T-helper 17 cell (primary cell): ENCODE measurements around the gene ZCCHC2. TPM values are rescaled to one million over a fixed set of nuclear protein-coding genes. Genes with fewer than 3 reads are reported as not detected.
A peak's percentile ranks its signal among the peaks of the same experiment; 100 is the strongest.

Source experiments
- ATAC-seq: fragments of 150-1000 bp; cut with Tn5 transposase; 2 replicates; pipeline ENCODE4 v1.10.0; 2021; ENCODE audit warnings: mild to moderate bottlenecking, moderate library complexity
- DNase-seq, 3 donors: peaks; one replicate each; pipeline versions ENCODE4 v3.0.0 to v3.0.0-alpha.2; 2020 to 2021
- H3K9me3 ChIP-seq: one replicate; pipeline ENCODE4 v1.7.0; 2013; ENCODE audit warnings: low read length, mild to moderate bottlenecking; ENCODE audit not compliant: control insufficient read depth, poor library complexity, severe bottlenecking
- H3K27ac Mint-ChIP-seq: one replicate; pipeline ENCODE4 v1.8.0; 2022; ENCODE audit warnings: mild to moderate bottlenecking, moderate library complexity, mixed read lengths
- H3K27me3 Mint-ChIP-seq: one replicate; pipeline ENCODE4 v1.8.0; 2022; ENCODE audit warnings: mixed read lengths
- H3K36me3 Mint-ChIP-seq: one replicate; pipeline ENCODE4 v1.8.0; 2022; ENCODE audit warnings: low read depth, mixed read lengths
- H3K4me1 Mint-ChIP-seq: one replicate; pipeline ENCODE4 v1.8.0; 2022; ENCODE audit warnings: mild to moderate bottlenecking, mixed read lengths
- H3K4me3 Mint-ChIP-seq: one replicate; pipeline ENCODE4 v1.8.0; 2022; ENCODE audit warnings: mild to moderate bottlenecking, moderate library complexity, mixed read lengths
- total RNA-seq, 4 donors: library from RNA in 2 of 4; stranded (reverse) in 2 of 4; gene quantifications; one replicate each; pipeline ENCODE4 v1.2.3 and lab custom pipeline; 2022 to 2026

The ZCCHC2 gene
- total RNA-seq, 2 donors from 2014 or later: 69.3 to 71.5 TPM

DNA sequence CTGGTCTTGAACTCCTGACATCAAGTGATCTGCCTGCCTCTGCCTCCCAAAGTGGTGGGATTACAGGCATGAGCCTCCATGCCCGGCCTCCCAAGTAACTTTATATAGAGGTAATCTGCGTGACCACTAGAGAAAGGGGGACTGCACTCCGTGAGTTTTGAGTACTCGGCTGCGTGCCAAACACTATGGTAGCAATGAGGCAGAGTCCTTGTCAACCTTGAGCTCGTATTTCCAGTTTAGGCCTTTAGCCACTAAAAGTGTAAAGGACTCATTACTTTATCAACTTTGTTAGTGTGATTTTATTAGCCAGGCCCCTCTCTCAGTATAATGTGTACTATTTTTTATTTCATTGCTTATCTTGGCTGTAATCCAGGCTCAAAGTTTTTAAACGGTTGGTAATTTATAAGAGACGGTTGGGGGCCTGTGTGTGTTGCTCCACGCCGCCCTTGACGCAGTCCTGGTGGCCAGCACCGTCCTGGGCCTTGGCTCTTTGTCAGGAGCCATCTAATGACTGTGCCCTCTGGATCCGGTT, 56.2 kb downstream of the ZCCHC2 start:
- DNase-seq (no peak), ATAC-seq (no peak)
- H3K27me3 Mint-ChIP-seq: no peaks in the 10 kb centered on the region
- no peak overlapping the region for H3K4me3 Mint-ChIP-seq
- H3K27ac Mint-ChIP-seq: no peak overlapping the region
- peaks cover 15% of the 10 kb centered on the region for H3K36me3 Mint-ChIP-seq
- peaks cover 8% of the 10 kb centered on the region for H3K4me1 Mint-ChIP-seq
- H3K9me3 ChIP-seq: no peaks in the 10 kb centered on the region

DNA sequence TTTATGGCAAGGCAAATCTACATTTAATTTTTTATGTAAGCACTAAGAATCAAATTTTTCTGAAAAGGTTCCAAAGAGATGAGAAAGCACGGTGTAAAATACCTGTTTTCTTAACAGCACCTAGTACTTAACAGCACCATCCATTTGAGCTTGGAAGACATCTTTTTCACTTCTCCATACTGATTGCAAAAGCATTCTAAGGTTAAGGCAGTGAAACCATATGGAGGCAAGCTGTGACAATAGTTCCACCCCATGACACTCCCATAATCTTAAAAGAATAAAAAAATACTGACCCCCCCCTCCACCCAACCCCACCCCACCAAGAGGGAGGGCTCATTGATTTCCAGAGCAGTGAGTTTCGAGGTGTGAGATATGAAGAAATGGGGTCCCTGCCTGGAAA, 60.6 kb downstream of the ZCCHC2 start:
- Mint-ChIP-seq H3K27me3 (no peaks in the 10 kb centered on the region), H3K4me3 (no peak overlapping the region), H3K36me3 (peaks cover 6% of the 10 kb centered on the region), H3K4me1 (peaks cover 22% of the 10 kb centered on the region), H3K27ac (peak overlapping the region; percentile 96)
- ATAC-seq: no peak
- no peaks in the 10 kb centered on the region for H3K9me3 ChIP-seq
- no peak for DNase-seq

DNA sequence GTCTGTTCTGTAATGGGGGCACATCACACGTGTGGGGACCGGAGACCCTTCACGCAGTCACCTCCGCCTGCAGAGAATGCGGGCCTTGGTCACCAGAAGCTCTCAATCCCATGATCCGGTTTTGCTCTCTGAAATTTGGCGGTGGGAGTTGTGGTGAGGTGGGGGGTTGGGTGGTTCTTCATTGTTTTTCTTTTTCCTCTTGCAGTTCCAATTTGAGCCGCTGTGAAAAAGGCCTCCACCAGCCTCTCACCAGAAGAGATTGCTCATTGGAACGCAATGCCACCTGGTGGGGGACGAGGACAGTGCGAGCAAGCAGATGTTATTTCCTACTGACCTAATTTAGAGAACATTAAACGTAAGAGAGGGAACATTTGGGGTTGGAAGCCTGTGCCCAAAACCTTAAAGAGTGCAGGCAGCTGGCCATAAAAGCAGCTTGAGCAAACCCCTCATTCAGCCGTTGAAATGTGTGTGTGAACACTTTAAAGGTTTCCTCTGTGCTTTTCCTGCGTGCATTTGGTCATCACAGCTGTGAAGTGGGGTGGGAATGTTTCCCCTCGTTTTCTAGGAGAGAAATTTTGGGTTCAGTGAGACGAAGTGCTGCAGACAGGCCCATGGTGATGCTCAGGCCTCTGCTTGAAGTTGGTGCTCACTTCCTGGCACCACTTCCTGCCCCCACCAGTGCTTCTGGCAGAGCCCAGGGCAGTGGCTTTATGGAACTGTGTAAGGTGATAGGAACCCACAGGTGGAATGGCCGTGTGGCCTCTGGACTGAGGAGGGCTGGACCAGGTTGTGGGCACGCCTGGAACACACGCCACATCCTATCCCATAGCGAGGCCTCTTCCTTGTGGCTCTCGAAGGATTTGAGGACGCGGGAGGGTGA, 61.7 kb downstream of the ZCCHC2 start:
- H3K4me3 Mint-ChIP-seq: peak overlapping the region; percentile 80
- H3K9me3 ChIP-seq: no peaks in the 10 kb centered on the region
- peaks cover 22% of the 10 kb centered on the region for H3K4me1 Mint-ChIP-seq
- H3K27ac Mint-ChIP-seq: peak overlapping the region; percentile 96
- peak; percentile 68 to 80 (median 76) for DNase-seq
- H3K27me3 Mint-ChIP-seq: no peaks in the 10 kb centered on the region
- peaks cover 6% of the 10 kb centered on the region for H3K36me3 Mint-ChIP-seq
- ATAC-seq: peak; percentile 97

DNA sequence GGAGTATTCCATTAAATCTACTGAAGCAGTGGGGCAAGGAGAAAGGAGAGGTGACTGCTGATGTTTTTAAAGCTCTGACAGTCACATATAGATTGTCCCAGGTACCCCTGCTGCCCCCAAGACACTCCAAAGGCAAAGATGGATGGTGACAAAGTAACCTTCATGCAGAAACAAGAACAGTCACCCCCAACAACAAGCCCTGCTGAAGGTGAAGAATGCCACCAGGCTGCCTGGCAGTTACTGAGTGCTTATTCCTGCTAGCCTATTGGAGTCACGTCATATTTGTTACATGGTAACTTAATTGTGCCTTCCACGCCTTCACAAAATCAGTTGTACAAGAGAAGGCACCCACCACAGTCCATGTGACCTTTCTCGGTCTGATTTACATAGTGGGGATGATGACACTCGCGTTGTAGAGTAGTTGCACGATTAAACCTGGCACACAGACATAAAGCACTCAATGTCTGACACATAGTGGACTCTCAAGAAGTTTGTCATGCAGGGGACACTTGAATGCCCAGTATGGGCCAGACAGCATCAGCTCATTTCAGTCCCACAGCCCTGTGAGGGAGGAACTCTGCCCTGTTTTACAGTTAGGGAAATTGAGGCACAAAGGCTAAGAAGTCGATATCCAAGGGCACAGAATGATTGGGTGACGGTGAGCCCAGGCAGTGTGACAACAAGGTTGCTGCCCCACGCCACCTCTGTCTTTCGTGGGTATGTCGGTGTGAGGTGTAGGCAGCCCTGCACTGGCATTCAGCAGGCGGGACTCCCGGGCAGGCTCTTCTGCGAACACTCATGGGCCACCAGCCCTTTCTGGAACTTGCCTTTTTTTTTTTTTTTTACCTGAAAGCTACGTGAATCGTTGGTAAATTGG, 62.7 kb downstream of the ZCCHC2 start:
- DNase-seq (no peak), ATAC-seq (no peak)
- H3K4me1 Mint-ChIP-seq: peaks cover 22% of the 10 kb centered on the region
- peaks cover 3% of the 10 kb centered on the region for H3K36me3 Mint-ChIP-seq
- H3K27ac Mint-ChIP-seq: peak overlapping the region; percentile 96
- H3K9me3 ChIP-seq: no peaks in the 10 kb centered on the region
- H3K27me3 Mint-ChIP-seq: no peaks in the 10 kb centered on the region
- H3K4me3 Mint-ChIP-seq: peak overlapping the region; percentile 77

GRCh38 chr18:62586151-62586774, 63.4 kb downstream of the ZCCHC2 start:
- DNase-seq: peak; percentile 25 to 36 (median 32)
- Mint-ChIP-seq H3K4me3 (peak overlapping the region; percentile 77), H3K27ac (peak overlapping the region; percentile 96), H3K36me3 (peaks cover 3% of the 10 kb centered on the region), H3K4me1 (peaks cover 22% of the 10 kb centered on the region), H3K27me3 (no peaks in the 10 kb centered on the region)
- H3K9me3 ChIP-seq: no peaks in the 10 kb centered on the region
- peak; percentile 35 for ATAC-seq

- peaks cover 1% of the 10 kb centered on the region for H3K36me3 Mint-ChIP-seq
- H3K9me3 ChIP-seq: no peaks in the 10 kb centered on the region
- peaks cover 22% of the 10 kb centered on the region for H3K4me1 Mint-ChIP-seq
- DNase-seq: no peak
- no peak for ATAC-seq
- no peak overlapping the region for H3K27ac Mint-ChIP-seq
- no peaks in the 10 kb centered on the region for H3K27me3 Mint-ChIP-seq
- H3K4me3 Mint-ChIP-seq: no peak overlapping the region
These were observed 64.1 kb downstream of the ZCCHC2 start for GRCh38 chr18:62586781-62587487.

GRCh38 chr18:62587689-62588088, 64.9 kb downstream of the ZCCHC2 start:
- Mint-ChIP-seq H3K4me1 (peaks cover 22% of the 10 kb centered on the region), H3K27me3 (no peaks in the 10 kb centered on the region), H3K36me3 (no peaks in the 10 kb centered on the region), H3K27ac (no peak overlapping the region), H3K4me3 (no peak overlapping the region)
- H3K9me3 ChIP-seq: peaks cover under 1% of the 10 kb centered on the region
- no peak for ATAC-seq
- DNase-seq: no peak

GRCh38 chr18:62588217-62588616, 65.4 kb downstream of the ZCCHC2 start:
- no peak for DNase-seq
- Mint-ChIP-seq H3K36me3 (no peaks in the 10 kb centered on the region), H3K27me3 (no peaks in the 10 kb centered on the region), H3K4me1 (peaks cover 22% of the 10 kb centered on the region), H3K4me3 (no peak overlapping the region), H3K27ac (no peak overlapping the region)
- H3K9me3 ChIP-seq: peaks cover 6% of the 10 kb centered on the region
- no peak for ATAC-seq

GRCh38 chr18:62590799-62591590, 68.2 kb downstream of the ZCCHC2 start:
- H3K9me3 ChIP-seq: peaks cover 6% of the 10 kb centered on the region
- Mint-ChIP-seq H3K27me3 (no peaks in the 10 kb centered on the region), H3K36me3 (no peaks in the 10 kb centered on the region)

DNA sequence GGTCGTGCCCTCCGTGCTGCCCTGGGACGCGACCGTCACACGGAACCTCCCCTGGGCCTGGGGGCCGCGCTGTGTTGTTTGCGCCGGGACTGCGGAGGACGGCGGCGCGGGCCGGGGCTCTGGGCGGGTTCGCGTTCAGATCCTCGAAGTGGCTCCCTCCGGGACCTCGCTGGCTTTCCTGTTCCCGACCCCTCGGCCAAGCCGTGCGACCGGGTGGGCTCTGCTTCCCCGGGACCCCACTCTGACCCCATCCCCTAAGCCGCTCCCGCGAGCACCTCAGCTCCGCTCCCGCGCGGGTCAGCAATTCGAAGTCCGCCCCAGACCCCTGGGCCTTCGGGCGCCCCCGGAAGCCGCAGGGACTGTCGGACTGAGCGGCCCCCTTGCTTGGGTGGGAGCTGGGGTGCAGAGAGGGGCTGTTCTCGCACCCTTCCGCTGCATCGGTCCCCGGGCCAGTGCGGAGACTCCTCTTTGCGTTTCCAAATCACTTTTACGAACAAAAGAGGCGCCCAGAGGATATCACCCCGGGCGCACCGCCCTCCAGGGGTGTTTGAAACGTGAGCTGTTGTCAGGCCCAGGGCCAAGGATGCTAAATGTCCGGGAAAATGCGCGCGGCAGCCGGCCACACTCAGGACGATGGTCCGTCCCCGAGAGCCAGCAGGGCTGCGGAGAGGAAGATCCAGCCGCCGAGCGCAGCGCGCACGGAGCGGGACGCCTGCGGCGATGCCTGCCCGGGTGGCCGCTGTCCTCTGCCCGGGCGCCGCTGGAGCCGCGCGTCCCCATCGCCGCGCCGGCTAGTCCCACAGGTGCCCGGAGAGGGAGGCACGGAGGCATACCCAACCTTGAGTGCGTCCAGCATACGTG, 73.5 kb downstream of the ZCCHC2 start:
- H3K27me3 Mint-ChIP-seq: peaks cover 44% of the 10 kb centered on the region
- DNase-seq (no peak), ATAC-seq (no peak)
- no peak overlapping the region for H3K4me3 Mint-ChIP-seq
- peaks cover 6% of the 10 kb centered on the region for H3K9me3 ChIP-seq
- peaks cover 3% of the 10 kb centered on the region for H3K36me3 Mint-ChIP-seq
- peaks cover 5% of the 10 kb centered on the region for H3K4me1 Mint-ChIP-seq
- no peak overlapping the region for H3K27ac Mint-ChIP-seq

More at GRCh38 chr18:62590799-62591590, 68.2 kb downstream of the ZCCHC2 start:
- no peak overlapping the region for H3K4me3 Mint-ChIP-seq
- no peak overlapping the region for H3K27ac Mint-ChIP-seq
- H3K4me1 Mint-ChIP-seq: peaks cover 8% of the 10 kb centered on the region
- ATAC-seq (no peak), DNase-seq (no peak)

GRCh38 chr18:62601871-62602270, 79.0 kb downstream of the ZCCHC2 start:
- peaks cover 12% of the 10 kb centered on the region for H3K4me1 Mint-ChIP-seq
- H3K9me3 ChIP-seq: no peaks in the 10 kb centered on the region
- ATAC-seq (no peak), DNase-seq (no peak)
- peaks cover 3% of the 10 kb centered on the region for H3K36me3 Mint-ChIP-seq
- no peak overlapping the region for H3K27ac Mint-ChIP-seq
- no peak overlapping the region for H3K4me3 Mint-ChIP-seq
- peaks cover 81% of the 10 kb centered on the region for H3K27me3 Mint-ChIP-seq
